GM12878 (cell line): ENCODE data around the gene ANAPC16. TPM values are rescaled to one million over a fixed set of nuclear protein-coding genes. Genes with fewer than 3 reads are reported as not detected.

ENCODE experiments used
- BCL11A ChIP-seq: IDR thresholded peaks from 2 replicates; pipeline ENCODE4 v1.6.1; 2011; ENCODE audit warnings: low read depth, low read length
- CBX3 ChIP-seq: fragments of 200-600 bp; sonication (generic); IDR thresholded peaks from 2 replicates; pipeline ENCODE4 v1.6.1; 2016; ENCODE audit warnings: low read depth, borderline replicate concordance
- FOXK2 ChIP-seq: fragments of 450-650 bp; IDR thresholded peaks from 2 replicates; pipeline ENCODE4 v1.6.1; 2017; ENCODE audit warnings: mild to moderate bottlenecking, moderate library complexity
- GABPA ChIP-seq: IDR thresholded peaks from 2 replicates; pipeline ENCODE4 v1.6.1; 2014; ENCODE audit warnings: antibody characterized with exemption, low read depth, mild to moderate bottlenecking, inconsistent platforms
- LARP7 ChIP-seq: fragments of 450-650 bp; IDR thresholded peaks from 2 replicates; pipeline ENCODE4 v1.6.1; 2017; ENCODE audit warnings: mild to moderate bottlenecking
- MEF2B ChIP-seq: fragments of 450-650 bp; IDR thresholded peaks from 2 replicates; pipeline ENCODE4 v1.6.1; 2018; ENCODE audit warnings: mild to moderate bottlenecking, moderate library complexity; ENCODE audit not compliant: partially characterized antibody, poor library complexity, severe bottlenecking
- NFYA ChIP-seq: IDR thresholded peaks from 2 replicates; pipeline ENCODE4 v1.6.1; 2011; ENCODE audit warnings: low read depth, mild to moderate bottlenecking, low read length, improper control_type of control experiment, borderline replicate concordance
- POLR2A ChIP-seq: IDR thresholded peaks from 2 replicates; pipeline ENCODE4 v1.6.1; 2011; ENCODE audit warnings: low read depth, mild to moderate bottlenecking, low read length
- RB1 ChIP-seq: fragments of 450-650 bp; formaldehyde crosslinking; IDR thresholded peaks from 2 replicates; pipeline ENCODE4 v1.6.1; 2017; ENCODE audit warnings: mild to moderate bottlenecking, borderline replicate concordance
- RCOR1 ChIP-seq: conservative IDR thresholded peaks from 2 replicates; pipeline ENCODE4 v1.6.1; 2012; ENCODE audit warnings: low read depth, low read length, improper control_type of control experiment
- SRF ChIP-seq, 2 experiments: IDR thresholded peaks; 2 replicates each; pipeline ENCODE4 v1.6.1; 2011; ENCODE audit warnings: low read depth in 2 of 2, low read length in 2 of 2, mild to moderate bottlenecking in 1 of 2, moderate library complexity in 1 of 2
- TBL1XR1 ChIP-seq: IDR thresholded peaks from 2 replicates; pipeline ENCODE4 v1.6.1; 2012; ENCODE audit warnings: low read depth, low read length, improper control_type of control experiment
- ZNF384 ChIP-seq: IDR thresholded peaks from 2 replicates; pipeline ENCODE4 v1.6.1; 2012; ENCODE audit warnings: low read depth, mild to moderate bottlenecking, low read length, improper control_type of control experiment, borderline replicate concordance
- ZNF622 ChIP-seq: fragments of 450-650 bp; IDR thresholded peaks from 2 replicates; pipeline ENCODE4 v1.6.1; 2017; ENCODE audit warnings: mild to moderate bottlenecking, inconsistent platforms
- polyA plus RNA-seq, 11 experiments: library from polyadenylated mRNA; depleted of rRNA in 4 of 11; unstranded in 6 of 11; stranded (reverse) in 5 of 11; fragments of >200 nt; fragmentation: Nextera tagmentation in 4 of 11; fragmentation: Illumina TruSeq in 1 of 11; extraction: Ambion mirVana in 4 of 11; extraction: Trizol in 1 of 11; gene quantifications; 1 replicate in 1 of 11; 2 replicates in 10 of 11; pipeline versions ENCODE4 v1.2.1 to v1.2.3, GENCODE V29; 2011 to 2016; ENCODE audit warnings: inconsistent platforms in 2 of 11, missing spikeins in 2 of 11, low read depth in 1 of 11
- total RNA-seq, 4 experiments: library from RNA; depleted of rRNA in 3 of 4; stranded (reverse); fragments of >200 nt in 3 of 4; fragmentation: Illumina TruSeq in 1 of 4; extraction: Trizol in 1 of 4; gene quantifications; 2 replicates each; pipeline versions ENCODE4 v1.2.1 to v1.2.3, GENCODE V29; 2013 to 2021
- TF ChIP-seq, protein P1 (sequence below): fragments of 450-650 bp; IDR thresholded peaks from 2 replicates; pipeline ENCODE4 v1.6.1; 2016; ENCODE audit warnings: mild to moderate bottlenecking
- TF ChIP-seq, protein P2 (sequence below): IDR thresholded peaks from 2 replicates; pipeline ENCODE4 v1.6.1; 2011; ENCODE audit warnings: borderline replicate concordance, low read depth, mild to moderate bottlenecking, moderate library complexity, low read length; ENCODE audit not compliant: insufficient read depth, poor library complexity, severe bottlenecking
- TF ChIP-seq, protein P3 (sequence below): IDR thresholded peaks from 2 replicates; pipeline ENCODE4 v1.6.1; 2011; ENCODE audit warnings: low read depth, mild to moderate bottlenecking, low read length, moderate library complexity, borderline replicate concordance; ENCODE audit errors: extremely low read depth
- TF ChIP-seq, protein P4 (sequence below): IDR thresholded peaks from 2 replicates; pipeline ENCODE4 v1.6.1; 2012; ENCODE audit warnings: low read depth, low read length, improper control_type of control experiment
- TF ChIP-seq, protein P5 (sequence below): fragments of 450-650 bp; IDR thresholded peaks from 2 replicates; pipeline ENCODE4 v1.6.1; 2016; ENCODE audit warnings: mild to moderate bottlenecking, moderate library complexity, borderline replicate concordance

Gene ANAPC16
- total and polyA plus RNA-seq, 10 of the 15 experiments (the other 5 are each of a cell fraction or from before 2014, with no cell fraction given): 66.9 to 208 (median 134) TPM

DNA sequence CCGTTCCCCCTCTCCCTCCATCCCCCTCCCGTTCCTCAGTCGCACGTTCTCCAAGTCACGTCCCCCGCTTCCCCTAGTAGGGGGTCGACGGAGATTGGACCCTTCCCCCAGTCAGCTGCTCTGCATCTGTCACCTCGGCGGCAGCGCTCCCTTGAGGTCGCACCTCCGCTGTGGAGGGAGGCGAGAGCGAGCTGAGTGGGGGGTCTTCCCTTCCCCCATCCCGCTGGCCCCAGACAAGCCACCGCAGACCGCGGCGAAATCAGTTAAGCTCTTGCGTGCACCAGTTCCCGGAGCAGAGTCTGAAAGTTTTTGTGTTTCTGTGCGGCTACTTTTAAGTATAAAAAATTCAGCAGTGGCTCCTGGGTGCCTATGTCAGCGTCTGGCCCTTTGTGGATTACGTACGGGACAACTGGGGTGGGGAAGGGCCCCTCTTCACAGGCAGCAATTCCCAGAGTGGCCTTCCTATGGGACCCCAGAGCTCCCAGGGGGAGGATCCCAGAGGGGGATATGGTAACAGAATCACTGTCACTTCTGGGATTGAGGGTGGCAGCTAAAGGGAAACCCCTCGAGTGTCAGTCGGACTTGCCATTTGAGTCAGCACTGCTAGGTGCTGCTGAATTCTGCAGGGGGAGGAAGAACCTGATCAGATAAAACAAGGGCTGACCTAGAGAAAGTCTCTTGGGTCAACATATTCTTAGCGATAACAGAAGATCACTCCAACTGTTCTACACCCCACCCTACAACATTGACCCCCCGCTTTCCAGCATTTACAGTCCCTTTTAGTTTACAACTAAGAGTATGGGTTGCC, 45.4 kb downstream of the ANAPC16 start (continued):
- TF ChIP-seq, protein P1, sequence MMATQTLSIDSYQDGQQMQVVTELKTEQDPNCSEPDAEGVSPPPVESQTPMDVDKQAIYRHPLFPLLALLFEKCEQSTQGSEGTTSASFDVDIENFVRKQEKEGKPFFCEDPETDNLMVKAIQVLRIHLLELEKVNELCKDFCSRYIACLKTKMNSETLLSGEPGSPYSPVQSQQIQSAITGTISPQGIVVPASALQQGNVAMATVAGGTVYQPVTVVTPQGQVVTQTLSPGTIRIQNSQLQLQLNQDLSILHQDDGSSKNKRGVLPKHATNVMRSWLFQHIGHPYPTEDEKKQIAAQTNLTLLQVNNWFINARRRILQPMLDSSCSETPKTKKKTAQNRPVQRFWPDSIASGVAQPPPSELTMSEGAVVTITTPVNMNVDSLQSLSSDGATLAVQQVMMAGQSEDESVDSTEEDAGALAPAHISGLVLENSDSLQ: peak; percentile 55
- TF ChIP-seq SRF (IDR thresholded peaks at IDR 0.05; ENCODE audit: low read depth in 2 of 2, low read length in 2 of 2) (peak in 1 of 2 experiments; percentile 72; a peak in 1 of 4 replicates), LARP7 (peak; percentile 71), BCL11A (peak; percentile 90), ZNF622 (no peak), FOXK2 (no peak), ZNF384 (no peak; the same call in 1 of the 2 replicates), RB1 (peak; percentile 96), POLR2A (peak; percentile 77), TBL1XR1 (peak; percentile 55; the same call in 1 of the 2 replicates), NFYA (no peak), RCOR1 (no peak), MEF2B (peak; percentile 100), GABPA (no peak), CBX3 (no peak)
- TF ChIP-seq, protein P2, sequence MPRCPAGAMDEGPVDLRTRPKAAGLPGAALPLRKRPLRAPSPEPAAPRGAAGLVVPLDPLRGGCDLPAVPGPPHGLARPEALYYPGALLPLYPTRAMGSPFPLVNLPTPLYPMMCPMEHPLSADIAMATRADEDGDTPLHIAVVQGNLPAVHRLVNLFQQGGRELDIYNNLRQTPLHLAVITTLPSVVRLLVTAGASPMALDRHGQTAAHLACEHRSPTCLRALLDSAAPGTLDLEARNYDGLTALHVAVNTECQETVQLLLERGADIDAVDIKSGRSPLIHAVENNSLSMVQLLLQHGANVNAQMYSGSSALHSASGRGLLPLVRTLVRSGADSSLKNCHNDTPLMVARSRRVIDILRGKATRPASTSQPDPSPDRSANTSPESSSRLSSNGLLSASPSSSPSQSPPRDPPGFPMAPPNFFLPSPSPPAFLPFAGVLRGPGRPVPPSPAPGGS: peak; percentile 95
- TF ChIP-seq, protein P3, sequence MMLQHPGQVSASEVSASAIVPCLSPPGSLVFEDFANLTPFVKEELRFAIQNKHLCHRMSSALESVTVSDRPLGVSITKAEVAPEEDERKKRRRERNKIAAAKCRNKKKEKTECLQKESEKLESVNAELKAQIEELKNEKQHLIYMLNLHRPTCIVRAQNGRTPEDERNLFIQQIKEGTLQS: no peak
- TF ChIP-seq, protein P4, sequence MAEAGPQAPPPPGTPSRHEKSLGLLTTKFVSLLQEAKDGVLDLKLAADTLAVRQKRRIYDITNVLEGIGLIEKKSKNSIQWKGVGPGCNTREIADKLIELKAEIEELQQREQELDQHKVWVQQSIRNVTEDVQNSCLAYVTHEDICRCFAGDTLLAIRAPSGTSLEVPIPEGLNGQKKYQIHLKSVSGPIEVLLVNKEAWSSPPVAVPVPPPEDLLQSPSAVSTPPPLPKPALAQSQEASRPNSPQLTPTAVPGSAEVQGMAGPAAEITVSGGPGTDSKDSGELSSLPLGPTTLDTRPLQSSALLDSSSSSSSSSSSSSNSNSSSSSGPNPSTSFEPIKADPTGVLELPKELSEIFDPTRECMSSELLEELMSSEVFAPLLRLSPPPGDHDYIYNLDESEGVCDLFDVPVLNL: no peak
- TF ChIP-seq, protein P5, sequence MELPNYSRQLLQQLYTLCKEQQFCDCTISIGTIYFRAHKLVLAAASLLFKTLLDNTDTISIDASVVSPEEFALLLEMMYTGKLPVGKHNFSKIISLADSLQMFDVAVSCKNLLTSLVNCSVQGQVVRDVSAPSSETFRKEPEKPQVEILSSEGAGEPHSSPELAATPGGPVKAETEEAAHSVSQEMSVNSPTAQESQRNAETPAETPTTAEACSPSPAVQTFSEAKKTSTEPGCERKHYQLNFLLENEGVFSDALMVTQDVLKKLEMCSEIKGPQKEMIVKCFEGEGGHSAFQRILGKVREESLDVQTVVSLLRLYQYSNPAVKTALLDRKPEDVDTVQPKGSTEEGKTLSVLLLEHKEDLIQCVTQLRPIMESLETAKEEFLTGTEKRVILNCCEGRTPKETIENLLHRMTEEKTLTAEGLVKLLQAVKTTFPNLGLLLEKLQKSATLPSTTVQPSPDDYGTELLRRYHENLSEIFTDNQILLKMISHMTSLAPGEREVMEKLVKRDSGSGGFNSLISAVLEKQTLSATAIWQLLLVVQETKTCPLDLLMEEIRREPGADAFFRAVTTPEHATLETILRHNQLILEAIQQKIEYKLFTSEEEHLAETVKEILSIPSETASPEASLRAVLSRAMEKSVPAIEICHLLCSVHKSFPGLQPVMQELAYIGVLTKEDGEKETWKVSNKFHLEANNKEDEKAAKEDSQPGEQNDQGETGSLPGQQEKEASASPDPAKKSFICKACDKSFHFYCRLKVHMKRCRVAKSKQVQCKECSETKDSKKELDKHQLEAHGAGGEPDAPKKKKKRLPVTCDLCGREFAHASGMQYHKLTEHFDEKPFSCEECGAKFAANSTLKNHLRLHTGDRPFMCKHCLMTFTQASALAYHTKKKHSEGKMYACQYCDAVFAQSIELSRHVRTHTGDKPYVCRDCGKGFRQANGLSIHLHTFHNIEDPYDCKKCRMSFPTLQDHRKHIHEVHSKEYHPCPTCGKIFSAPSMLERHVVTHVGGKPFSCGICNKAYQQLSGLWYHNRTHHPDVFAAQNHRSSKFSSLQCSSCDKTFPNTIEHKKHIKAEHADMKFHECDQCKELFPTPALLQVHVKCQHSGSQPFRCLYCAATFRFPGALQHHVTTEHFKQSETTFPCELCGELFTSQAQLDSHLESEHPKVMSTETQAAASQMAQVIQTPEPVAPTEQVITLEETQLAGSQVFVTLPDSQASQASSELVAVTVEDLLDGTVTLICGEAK: no peak
